ENCODE data around the gene HTT.

The HTT gene

GRCh38 chr4:3269105-3269927, 194.8 kb downstream of the HTT start:
- peaks cover 9% of the 10 kb centered on the region for H3K27me3 ChIP-seq (ENCODE audit: low read depth)
- no peak for DNase-seq (ENCODE audit: low spot score in 2 of 2)
- in situ Hi-C loops (cut with MboI; ENCODE audit: low sequenced_read_pairs) = no loop called here
- H3K4me1 ChIP-seq = no peaks in the 10 kb centered on the region
- H3K36me3 ChIP-seq (replicated peaks) = no peaks in the 10 kb centered on the region
- H3K9me3 ChIP-seq = no peaks in the 10 kb centered on the region
- no peak overlapping the region for H3K4me3 ChIP-seq

- H3K4me3 ChIP-seq = no peak overlapping the region
- peaks cover 9% of the 10 kb centered on the region for H3K27me3 ChIP-seq (ENCODE audit: low read depth)
- H3K36me3 ChIP-seq (replicated peaks) = no peaks in the 10 kb centered on the region
- no peaks in the 10 kb centered on the region for H3K9me3 ChIP-seq
- in situ Hi-C loops (cut with MboI; ENCODE audit: low sequenced_read_pairs) = no loop called here
- no peaks in the 10 kb centered on the region for H3K4me1 ChIP-seq
- DNase-seq (ENCODE audit: low spot score in 2 of 2) = no peak
Observed at GRCh38 chr4:3269991-3270611, 195.6 kb downstream of the HTT start.

DNA sequence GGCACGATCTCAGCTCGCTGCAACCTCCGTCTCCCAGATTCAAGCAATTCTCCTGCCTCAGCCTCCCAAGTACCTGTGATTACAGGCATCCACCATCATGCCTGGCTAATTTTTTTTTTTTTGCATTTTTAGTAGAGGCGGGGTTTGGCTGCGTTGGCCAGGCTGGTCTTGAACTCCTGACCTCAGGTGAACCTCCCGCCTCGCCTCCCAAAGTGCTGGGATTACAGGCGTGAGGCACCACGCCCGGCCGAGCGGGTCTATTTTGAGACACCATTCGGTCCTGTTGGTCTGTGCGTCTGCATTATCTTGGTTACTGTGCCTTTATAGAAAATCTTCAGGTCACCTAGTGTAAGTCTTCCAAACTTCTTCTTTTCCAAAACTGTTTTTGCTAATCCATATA, 196.7 kb downstream of the HTT start:
- H3K4me1 ChIP-seq = no peaks in the 10 kb centered on the region; the same call in 1 of the 2 replicates
- no peaks in the 10 kb centered on the region for H3K36me3 ChIP-seq (replicated peaks)
- no peak for DNase-seq (ENCODE audit: low spot score in 2 of 2)
- H3K9me3 ChIP-seq = no peaks in the 10 kb centered on the region
- in situ Hi-C loops (cut with MboI; ENCODE audit: low sequenced_read_pairs) = no loop called here
- no peak overlapping the region for H3K4me3 ChIP-seq
- peaks cover 9% of the 10 kb centered on the region for H3K27me3 ChIP-seq (ENCODE audit: low read depth)

DNA sequence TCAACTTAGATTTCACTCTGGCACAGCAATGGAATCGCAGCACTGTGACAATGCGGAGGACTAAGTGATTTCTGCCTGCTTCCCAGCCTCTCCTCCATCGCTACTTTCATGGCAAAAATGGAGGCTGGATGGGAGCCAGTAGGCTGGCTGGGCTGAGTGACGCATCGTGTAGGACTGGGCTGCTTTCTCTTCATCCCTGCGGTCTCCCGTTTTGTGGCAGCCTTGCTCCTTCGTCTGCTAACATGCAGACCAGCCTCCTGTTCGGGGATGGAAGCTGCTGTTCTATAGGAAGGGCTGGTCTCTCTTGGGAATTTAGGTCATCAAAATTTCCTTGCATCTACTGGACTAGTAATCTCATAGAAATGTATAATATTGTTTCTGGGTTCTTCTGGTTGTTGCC, 202.5 kb downstream of the HTT start:
- in situ Hi-C loops (cut with MboI; ENCODE audit: low sequenced_read_pairs) = no loop called here
- Histone ChIP-seq H3K4me3 (no peak overlapping the region), H3K9me3 (no peaks in the 10 kb centered on the region), H3K36me3 (replicated peaks) (no peaks in the 10 kb centered on the region), H3K27me3 (ENCODE audit: low read depth) (peaks cover 12% of the 10 kb centered on the region), H3K4me1 (no peaks in the 10 kb centered on the region; the same call in none of the 2 replicates)
- no peak for DNase-seq (ENCODE audit: low spot score in 2 of 2)

GRCh38 chr4:3280466-3280865, 206.0 kb downstream of the HTT start:
- Histone ChIP-seq H3K9me3 (peaks cover 2% of the 10 kb centered on the region; the same call in 1 of the 2 replicates), H3K36me3 (replicated peaks) (no peaks in the 10 kb centered on the region), H3K4me1 (no peaks in the 10 kb centered on the region; the same call in none of the 2 replicates), H3K4me3 (no peak overlapping the region), H3K27me3 (ENCODE audit: low read depth) (peaks cover 9% of the 10 kb centered on the region; the same call in 1 of the 2 replicates)
- DNase-seq (ENCODE audit: low spot score in 2 of 2) = no peak
- in situ Hi-C loops (cut with MboI; ENCODE audit: low sequenced_read_pairs) = no loop called here

- peaks cover 2% of the 10 kb centered on the region; the same call in 1 of the 2 replicates for H3K9me3 ChIP-seq
- in situ Hi-C loops (cut with MboI; ENCODE audit: low sequenced_read_pairs) = no loop called here
- no peaks in the 10 kb centered on the region; the same call in 1 of the 2 replicates for H3K4me1 ChIP-seq
- H3K36me3 ChIP-seq (replicated peaks) = no peaks in the 10 kb centered on the region
- no peak overlapping the region for H3K4me3 ChIP-seq
- no peaks in the 10 kb centered on the region for H3K27me3 ChIP-seq (ENCODE audit: low read depth)
- no peak for DNase-seq (ENCODE audit: low spot score in 2 of 2)
Observed at GRCh38 chr4:3283483-3283882, 209.0 kb downstream of the HTT start.

DNA sequence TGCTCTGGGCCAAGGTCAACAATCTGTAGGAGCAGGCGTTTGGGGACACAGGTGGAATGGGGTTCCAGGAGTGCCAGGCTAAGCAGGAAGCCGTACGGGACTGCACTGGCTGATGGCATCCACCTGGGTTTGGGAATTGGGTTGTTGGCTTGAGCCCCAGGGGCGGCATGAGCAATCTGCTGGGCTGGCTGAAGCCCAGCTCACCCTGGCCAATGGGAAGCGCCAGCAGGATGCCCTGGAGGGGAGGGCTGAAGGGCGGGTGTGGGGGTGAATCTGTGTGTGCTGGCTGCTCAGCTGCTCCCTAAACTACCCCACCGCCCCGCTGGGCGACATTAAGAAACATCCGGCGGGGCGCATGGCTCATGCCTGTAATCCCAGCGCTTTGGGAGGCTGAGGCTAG, 209.4 kb downstream of the HTT start:
- DNase-seq (ENCODE audit: low spot score in 2 of 2) = no peak
- no peaks in the 10 kb centered on the region for H3K4me1 ChIP-seq
- H3K4me3 ChIP-seq = no peak overlapping the region
- in situ Hi-C loops (cut with MboI; ENCODE audit: low sequenced_read_pairs) = no loop called here
- no peaks in the 10 kb centered on the region for H3K36me3 ChIP-seq (replicated peaks)
- peaks cover 2% of the 10 kb centered on the region; the same call in 1 of the 2 replicates for H3K9me3 ChIP-seq
- no peaks in the 10 kb centered on the region for H3K27me3 ChIP-seq (ENCODE audit: low read depth)

DNA sequence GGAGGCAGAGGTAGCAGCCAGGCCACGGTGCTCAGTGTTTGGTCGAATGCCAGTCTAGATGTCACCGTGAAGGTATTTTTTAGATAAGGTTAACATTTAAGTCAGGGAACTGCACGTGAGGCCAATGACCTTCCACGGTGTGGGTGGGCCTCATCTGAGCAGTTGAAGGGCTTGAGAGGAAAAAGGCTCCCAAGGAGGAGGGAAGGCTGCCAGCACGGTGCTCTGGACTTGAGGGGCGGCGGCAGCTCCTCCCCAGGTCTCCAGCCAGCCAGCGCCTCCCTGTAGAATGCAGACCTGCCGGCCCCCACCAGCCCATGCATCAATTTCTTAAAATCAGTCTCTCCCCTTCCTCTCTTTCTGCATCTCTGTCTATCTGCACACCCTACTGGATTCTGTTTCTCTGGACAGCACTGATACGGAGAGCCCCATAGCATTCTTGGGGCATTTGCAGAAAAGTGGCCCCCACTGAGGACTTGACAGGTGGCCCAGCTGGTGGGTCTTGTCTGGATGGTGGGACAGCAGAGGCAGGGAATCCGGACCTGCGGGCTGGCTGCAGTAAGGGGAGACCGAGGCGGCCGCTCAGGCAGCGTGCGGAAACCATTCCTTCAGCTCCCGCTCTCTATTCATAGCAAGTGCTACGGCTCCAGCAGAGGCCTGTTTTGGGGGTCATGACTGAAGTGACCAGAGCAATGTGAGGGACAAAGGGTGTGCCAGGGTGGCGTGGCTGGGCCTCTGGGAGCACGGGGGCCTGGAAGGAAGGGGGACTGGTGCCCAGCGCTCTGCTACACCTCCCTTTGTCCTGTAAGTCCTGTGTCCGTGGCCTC, 210.5 kb downstream of the HTT start:
- no peak for DNase-seq (ENCODE audit: low spot score in 2 of 2)
- H3K4me1 ChIP-seq = no peaks in the 10 kb centered on the region
- peaks cover 2% of the 10 kb centered on the region; the same call in 1 of the 2 replicates for H3K9me3 ChIP-seq
- in situ Hi-C loops (cut with MboI; ENCODE audit: low sequenced_read_pairs) = no loop called here
- no peak overlapping the region for H3K4me3 ChIP-seq
- H3K27me3 ChIP-seq (ENCODE audit: low read depth) = no peaks in the 10 kb centered on the region
- H3K36me3 ChIP-seq (replicated peaks) = no peaks in the 10 kb centered on the region

- no peak for DNase-seq (ENCODE audit: low spot score in 2 of 2)
- no peaks in the 10 kb centered on the region for H3K4me1 ChIP-seq
Observed at GRCh38 chr4:3285558-3286334, 211.3 kb downstream of the HTT start.

GRCh38 chr4:3286335-3287175, 212.1 kb downstream of the HTT start:
- peaks cover 2% of the 10 kb centered on the region; the same call in 1 of the 2 replicates for H3K9me3 ChIP-seq
- no peaks in the 10 kb centered on the region for H3K27me3 ChIP-seq (ENCODE audit: low read depth)
- H3K4me1 ChIP-seq = peaks cover 1% of the 10 kb centered on the region; the same call in 1 of the 2 replicates
- in situ Hi-C loops (cut with MboI; ENCODE audit: low sequenced_read_pairs) = no loop called here
- no peaks in the 10 kb centered on the region for H3K36me3 ChIP-seq (replicated peaks)
- H3K4me3 ChIP-seq = no peak overlapping the region
- DNase-seq (ENCODE audit: low spot score in 2 of 2) = no peak

More at GRCh38 chr4:3285558-3286334, 211.3 kb downstream of the HTT start:
- Histone ChIP-seq H3K9me3 (peaks cover 2% of the 10 kb centered on the region; the same call in 1 of the 2 replicates), H3K4me3 (no peak overlapping the region), H3K27me3 (ENCODE audit: low read depth) (no peaks in the 10 kb centered on the region), H3K36me3 (replicated peaks) (no peaks in the 10 kb centered on the region)
- in situ Hi-C loops (cut with MboI; ENCODE audit: low sequenced_read_pairs) = no loop called here

GRCh38 chr4:3287271-3287971, 212.9 kb downstream of the HTT start:
- Histone ChIP-seq H3K9me3 (no peaks in the 10 kb centered on the region), H3K4me3 (no peak overlapping the region), H3K36me3 (replicated peaks) (no peaks in the 10 kb centered on the region), H3K4me1 (peaks cover 5% of the 10 kb centered on the region; the same call in 1 of the 2 replicates), H3K27me3 (ENCODE audit: low read depth) (no peaks in the 10 kb centered on the region)
- DNase-seq (ENCODE audit: low spot score in 2 of 2) = no peak
- in situ Hi-C loops (cut with MboI; ENCODE audit: low sequenced_read_pairs) = no loop called here

Measured in HAP-1 (cell line).